Epithelial cell of esophagus (primary cell): ENCODE results near the gene LASP1.
A peak's percentile ranks its signal among the peaks of the same experiment; 100 is the strongest.
"Not testable (repeated sequence)": the region's sequence is repeated elsewhere in the genome, so short reads cannot be mapped to it uniquely, and the experiment has no call there.

Source experiments
- DNase-seq: peaks from one replicate; pipeline ENCODE4 v3.0.0; 2010; ENCODE audit warnings: low read depth
- H3K4me3 ChIP-seq: 2 replicates; pipeline ENCODE4 v1.5.1; 2011; ENCODE audit warnings: mild to moderate bottlenecking, low read length, control low read depth
- CTCF ChIP-seq: IDR thresholded peaks from 2 replicates; pipeline ENCODE4 v1.5.1; 2011; ENCODE audit warnings: low read depth, mild to moderate bottlenecking, low read length, control low read depth, inconsistent platforms; ENCODE audit not compliant: insufficient read depth; ENCODE audit errors: missing control alignments

The LASP1 gene

GRCh38 chr17:38905375-38905774 is 35.5 kb downstream of the LASP1 start:
- DNase-seq: no peak
- no peak for TF ChIP-seq CTCF
- no peak overlapping the region for H3K4me3 ChIP-seq

DNA sequence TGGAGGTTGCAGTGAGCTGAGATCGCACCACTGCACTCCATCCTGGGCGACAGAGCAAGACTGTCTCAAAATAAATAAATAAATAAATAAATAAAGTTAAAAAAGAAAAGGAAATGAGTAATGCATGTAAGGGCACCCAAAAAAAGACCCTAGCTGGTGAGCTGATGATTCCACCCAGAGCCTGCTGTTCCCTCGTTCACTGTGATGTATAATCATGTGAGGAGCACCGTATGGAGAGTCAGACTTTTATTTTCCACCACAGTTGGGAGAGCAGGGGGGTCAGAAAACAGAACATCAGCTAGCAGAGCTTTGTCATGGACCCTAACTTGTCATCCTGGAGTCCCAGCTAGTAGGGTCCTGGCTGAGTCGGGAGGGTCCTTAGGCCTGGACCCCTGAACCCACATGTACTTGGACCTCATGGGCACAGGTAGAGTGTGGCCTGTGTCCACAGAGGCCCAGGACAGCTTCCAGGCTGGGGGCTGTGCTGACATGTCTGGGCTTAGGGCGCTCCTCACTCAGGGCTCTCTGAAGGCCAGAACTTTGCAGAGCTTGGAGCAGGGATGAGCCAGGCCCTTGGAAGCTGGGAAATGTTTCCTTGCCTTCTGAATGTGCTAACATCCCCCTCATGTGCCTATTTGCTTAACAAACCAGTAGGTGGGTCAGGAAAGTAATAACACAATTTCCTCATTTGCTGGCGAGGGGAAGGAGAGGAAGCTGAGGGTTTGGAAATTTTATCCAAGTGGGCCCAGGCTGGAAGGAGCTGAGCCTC is 36.8 kb downstream of the LASP1 start:
- peak; percentile 37 for DNase-seq
- H3K4me3 ChIP-seq: no peak overlapping the region
- TF ChIP-seq CTCF: no peak

GRCh38 chr17:38907930-38908675 is 38.2 kb downstream of the LASP1 start:
- no peak for DNase-seq
- no peak for TF ChIP-seq CTCF
- H3K4me3 ChIP-seq: no peak overlapping the region

DNA sequence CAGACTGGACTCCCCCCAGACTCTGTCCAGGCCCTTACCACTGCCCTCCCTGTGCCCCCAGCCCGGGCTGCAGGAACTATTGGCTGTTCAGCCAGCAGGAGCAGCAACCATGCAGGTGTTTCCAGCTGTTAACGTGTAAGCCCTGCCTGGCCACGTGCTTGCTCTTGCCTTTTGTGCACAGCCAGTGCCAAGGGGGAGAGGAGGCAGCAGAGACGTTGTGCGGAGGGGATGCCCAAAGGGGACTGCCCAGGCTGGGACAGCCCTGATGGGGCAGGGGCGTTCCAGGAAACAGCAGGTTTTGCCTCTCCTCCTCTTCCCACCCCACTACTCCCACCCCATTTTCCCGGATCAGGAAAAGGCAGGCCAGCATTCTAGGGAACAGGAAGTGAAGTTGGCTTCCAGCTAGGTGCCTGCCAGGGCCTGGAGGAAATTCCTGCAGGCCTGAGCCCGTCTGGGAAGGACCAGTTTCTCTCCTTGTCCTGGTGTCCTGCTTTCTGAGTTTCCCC is 38.9 kb downstream of the LASP1 start:
- no peak overlapping the region for H3K4me3 ChIP-seq
- no peak for TF ChIP-seq CTCF
- DNase-seq: peak; percentile 78

- no peak for DNase-seq
- no peak overlapping the region for H3K4me3 ChIP-seq
- no peak for TF ChIP-seq CTCF
Measured at GRCh38 chr17:38910325-38910724, 40.5 kb downstream of the LASP1 start.

GRCh38 chr17:38911081-38911730 is 41.3 kb downstream of the LASP1 start:
- no peak for TF ChIP-seq CTCF
- H3K4me3 ChIP-seq: no peak overlapping the region
- DNase-seq: no peak

DNA sequence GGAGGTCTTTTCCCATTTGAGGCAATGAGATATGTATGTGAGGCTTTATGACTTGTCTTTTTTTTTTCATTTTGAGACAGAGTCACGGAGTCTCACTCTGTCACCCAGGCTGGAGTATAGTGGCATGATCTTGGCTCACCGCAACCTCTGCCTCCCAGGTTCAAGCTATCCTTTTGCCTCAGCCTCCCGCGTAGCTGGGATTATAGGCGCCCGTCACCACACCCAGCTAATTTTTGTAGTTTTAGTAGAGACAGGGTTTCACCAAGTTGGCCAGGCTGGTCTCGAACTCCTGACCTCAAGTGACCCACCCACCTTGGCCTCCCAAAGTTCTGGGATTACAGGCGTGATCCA is 41.8 kb downstream of the LASP1 start:
- H3K4me3 ChIP-seq, DNase-seq: not testable (repeated sequence)
